HG03520 (cell line): ENCODE results near the gene F7.
"Not testable (repeated sequence)": the region's sequence is repeated elsewhere in the genome, so short reads cannot be mapped to it uniquely, and the experiment has no call there.

Experiments
- ATAC-seq: cut with Tn5 transposase; IDR thresholded peaks from one replicate; pipeline ENCODE4 v1.9.1; 2021; ENCODE audit warnings: mild to moderate bottlenecking, moderate library complexity; ENCODE audit not compliant: unreplicated experiment

Gene F7

DNA sequence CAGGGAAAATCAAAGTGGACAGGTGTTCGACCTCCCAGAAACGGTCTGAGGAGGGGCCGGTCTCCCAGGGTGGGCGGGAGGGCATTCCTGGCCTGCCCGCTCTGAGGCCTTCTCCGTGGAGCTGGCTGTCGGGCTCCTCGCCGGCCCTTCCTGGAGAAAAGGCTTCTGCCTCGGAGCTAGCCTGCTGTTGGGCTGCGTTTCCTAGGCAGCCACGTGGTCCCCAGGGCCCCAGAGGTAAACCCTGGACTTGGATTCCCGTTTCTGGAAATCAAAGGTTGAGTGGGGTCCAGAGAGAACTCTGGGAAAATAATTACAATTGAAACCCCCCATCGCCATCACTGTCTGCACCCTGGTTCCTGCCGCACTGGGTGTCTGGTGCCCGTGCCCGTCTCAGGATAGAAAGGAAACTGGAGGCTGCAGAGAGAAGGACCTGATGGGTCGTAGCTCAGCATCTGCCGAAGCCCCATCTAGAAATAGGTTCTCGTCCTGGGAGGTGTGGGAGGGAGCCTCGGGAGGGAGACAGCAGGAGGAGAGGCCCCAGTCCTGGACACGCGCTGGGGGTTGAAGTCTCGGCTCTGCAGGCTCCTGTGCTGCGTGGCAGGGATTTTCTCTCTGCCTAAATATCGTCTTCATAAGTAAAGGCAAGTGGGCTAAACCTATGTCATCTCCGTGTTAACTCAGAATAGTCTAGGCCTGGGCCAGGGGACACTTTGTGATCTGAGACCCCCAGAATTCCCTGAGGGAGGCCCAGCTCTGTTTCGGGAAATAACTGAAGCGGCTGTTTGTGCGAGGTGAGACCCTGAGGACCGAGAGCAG is 45.2 kb downstream of the F7 start:
- no peak for ATAC-seq

DNA sequence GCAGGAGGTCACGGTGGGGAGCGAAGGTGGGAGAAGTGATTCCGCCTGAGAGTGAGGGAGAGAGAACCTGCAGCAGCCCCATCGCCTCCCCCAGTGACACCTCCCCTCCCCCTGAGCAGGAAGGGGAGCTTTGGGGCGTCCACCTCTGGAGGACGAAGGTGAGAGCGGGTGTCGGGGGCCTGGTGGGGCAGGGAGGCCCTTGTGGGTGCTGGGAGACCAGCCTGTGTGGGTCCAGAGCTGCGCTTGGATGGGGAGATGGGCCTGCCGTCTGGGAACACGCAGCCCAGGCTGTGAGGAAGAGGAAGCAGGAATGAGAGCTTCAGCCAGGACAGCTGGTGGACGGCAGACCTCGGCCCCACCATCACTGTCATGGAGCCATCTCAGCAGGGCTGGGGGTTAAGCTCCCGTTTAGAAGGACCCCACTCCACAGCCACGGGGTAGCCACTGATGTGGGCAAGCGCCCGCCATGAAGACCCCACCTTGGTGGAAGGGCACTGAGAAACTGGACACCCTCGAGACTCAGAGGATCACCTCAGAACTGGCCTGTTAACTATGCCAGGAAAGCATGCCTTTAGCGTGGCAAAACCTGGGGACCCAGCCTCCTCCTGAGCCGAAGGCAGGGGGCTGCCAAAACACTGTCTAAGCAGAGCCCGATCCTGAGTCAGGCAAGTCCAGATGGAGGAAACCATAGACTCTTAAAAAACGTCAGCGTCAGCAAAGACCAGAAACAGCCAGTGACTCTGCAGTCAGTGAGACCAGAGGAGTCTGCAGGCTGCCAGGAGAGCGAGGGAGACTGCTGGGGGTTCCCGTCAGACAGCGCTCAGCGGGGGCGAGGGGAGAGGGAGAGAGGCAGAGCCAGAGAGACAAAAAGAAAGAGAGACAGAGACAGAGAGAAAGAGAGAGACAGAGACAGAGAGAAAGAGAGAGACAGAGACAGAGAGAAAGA is 46.4 kb downstream of the F7 start:
- ATAC-seq, result no peak

DNA sequence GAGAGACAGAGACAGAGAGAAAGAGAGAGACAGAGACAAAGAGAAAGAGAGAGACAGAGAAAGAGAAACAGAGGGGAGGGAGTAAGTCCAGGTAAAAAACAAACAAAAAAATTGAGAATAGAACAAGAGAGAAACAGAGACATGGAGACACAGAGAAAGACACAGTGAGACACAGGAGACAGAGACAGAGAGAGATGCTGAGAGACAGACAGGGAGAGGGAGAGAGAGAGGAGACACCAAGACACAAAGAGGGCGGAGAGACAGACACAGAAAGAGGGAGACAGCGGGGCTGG is 47.0 kb downstream of the F7 start:
- ATAC-seq, result no peak

DNA sequence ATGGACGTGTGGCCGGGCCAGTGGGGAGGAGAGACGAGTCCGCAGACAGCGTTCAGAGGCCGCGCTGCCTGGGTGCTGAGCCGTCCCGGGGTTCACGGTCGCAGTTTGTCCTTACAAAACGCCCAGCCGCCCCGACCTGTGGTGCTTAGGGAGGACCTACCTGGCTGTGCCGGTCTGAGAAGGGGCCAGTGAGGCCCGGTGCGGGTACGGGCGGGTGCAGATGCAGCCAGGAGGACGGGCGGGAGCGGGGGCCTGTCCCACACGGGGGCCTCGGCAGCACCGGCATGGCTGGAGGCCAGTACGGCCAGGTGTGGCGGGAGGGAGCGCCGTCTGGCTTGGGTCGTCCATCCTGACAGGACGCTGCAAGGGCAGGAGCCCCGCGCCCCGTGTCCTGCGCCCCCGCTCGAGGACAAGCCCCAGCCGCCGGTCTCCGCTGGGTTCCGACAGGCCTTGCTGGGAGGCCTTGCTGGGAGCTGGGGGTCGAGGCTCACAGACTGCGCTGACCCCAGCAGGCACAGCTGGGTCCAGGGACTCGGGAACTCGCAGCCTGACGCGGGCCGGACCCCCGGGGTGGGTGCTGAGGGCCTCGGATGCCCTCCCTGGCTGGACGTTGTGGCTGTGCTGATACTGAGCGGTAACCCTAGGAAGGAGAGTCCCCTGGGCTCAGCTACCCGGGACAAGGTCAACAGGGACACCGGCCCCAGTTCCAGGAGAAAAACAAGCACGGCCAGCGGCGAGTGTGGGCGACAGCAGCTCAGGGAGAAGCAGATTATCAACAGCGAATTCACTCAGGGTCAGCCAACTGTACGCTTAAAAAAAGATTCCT is 47.6 kb downstream of the F7 start:
- ATAC-seq, result no peak

DNA sequence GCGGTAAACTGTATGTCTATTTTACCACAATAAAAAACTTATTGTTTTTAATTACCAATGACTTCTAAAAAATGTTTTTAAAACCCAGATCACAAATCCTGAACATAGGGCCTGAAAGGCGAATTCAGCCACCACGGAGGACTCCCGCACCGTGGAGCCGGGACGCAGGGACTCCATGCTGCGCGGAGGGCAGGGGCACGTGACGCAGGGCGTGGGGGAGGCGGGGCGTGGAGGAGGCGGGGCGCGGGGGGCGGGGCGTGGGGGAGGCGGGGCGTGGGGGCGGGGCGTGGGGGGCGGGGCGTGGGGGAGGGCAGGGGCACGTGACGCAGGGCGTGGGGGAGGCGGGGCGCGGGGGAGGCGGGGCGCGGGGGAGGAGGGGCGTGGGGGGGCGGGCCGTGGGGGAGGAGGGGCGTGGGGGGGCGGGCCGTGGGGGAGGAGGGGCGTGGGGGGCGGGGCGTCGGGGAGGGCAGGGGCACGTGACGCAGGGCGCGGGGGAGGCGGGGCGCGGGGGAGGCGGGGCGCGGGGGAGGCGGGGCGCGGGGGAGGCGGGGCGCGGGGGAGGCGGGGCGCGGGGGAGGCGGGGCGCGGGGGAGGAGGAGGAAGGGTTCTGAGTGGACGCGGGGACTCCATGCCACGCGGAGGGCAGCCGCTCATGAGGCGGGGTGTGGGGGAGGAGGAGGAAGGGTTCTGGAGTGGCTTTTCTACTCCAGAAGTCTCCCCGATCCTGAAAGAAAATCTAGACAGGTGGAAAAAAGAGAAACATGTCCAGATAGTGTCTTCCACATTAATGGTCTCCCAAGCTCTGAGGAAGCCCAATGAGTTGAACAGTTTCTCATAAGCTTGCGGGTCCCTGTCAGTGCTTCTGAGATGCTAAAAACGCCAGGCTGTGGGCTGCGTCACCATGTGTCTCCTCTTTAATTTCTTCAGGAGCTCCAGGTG is 48.5 kb downstream of the F7 start:
- no peak for ATAC-seq

DNA sequence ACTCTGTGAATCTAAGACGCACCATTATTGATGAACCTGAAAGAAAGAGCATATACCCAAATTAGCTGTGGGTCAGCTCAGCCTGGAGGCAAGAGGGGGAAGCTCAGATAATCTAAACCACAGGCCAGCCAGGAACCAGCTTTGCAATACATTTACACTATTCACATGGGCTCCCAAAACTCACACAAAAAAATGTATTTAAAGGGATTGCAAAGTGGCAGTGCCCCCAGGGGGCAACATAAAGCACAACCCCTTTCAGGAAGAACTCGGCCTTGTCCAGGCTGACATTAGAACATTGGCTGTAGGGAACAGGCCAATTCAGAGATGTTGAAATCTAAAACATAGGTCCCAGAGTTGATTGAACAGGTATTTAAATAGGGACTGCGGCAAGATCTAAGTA is 49.6 kb downstream of the F7 start:
- ATAC-seq, result no peak

DNA sequence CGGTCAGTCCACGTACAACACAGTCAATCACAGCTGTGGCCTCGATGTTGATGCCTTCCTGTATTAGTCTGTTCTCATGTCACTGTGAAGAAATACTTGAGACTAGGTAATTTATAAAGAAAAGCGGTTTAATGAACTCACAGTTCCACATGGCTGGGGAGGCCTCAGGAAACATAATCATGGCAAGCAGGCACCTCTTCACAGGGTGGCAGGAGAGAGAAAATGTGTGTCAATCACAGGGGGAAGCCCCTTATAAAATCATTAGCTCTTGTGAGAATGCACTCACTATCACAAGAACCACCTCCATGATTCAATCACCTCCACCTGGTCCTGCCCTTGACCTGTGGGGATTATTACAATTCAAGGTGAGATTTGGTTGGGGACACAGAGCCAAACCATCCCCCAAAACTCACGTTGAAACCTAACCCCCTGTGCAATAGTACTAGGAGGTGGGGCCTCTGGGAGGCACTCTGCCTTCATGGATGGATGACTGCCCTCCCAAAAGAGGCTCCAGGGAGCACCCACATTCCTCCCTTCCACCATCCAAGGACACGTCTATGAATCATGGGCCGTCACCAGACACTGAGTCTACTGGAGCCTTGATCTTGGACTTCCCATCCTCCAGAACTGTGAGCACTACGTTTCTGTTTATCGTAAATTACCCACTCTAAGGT is 50.5 kb downstream of the F7 start:
- no peak for ATAC-seq

DNA sequence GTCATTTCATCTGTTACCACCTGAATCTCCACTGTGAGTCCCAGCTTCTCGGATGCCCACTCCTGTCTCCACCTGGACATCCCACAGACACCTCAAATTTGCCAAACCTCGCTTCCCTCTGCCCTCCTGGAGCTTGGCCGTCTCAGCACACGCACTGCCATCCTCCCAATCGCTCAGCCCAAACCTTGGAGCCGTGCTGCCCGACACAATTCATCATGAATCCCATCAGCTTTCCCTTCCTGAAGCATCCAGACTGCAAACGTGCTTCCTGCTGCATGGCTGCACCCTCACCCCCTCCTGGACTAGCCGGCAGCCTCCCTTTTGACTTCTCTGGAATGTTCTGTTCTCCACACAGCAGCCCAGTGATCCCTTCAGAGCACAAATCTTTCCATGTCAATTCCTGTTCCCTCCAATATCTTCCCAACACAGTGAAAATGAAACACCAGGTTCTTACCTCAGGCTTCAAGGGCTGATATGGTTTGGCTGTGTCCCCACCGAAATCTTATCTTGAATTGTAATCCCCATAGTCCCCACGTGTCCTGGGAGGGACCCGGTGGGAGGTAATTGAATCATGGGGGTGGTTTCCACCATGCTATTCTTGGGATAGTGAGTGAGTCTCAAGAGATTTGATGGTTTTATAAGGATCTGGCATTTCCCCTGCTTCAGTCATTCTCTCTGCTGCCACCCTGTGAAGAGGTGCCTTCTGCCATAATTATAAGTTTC is 51.8 kb downstream of the F7 start:
- no peak for ATAC-seq

DNA sequence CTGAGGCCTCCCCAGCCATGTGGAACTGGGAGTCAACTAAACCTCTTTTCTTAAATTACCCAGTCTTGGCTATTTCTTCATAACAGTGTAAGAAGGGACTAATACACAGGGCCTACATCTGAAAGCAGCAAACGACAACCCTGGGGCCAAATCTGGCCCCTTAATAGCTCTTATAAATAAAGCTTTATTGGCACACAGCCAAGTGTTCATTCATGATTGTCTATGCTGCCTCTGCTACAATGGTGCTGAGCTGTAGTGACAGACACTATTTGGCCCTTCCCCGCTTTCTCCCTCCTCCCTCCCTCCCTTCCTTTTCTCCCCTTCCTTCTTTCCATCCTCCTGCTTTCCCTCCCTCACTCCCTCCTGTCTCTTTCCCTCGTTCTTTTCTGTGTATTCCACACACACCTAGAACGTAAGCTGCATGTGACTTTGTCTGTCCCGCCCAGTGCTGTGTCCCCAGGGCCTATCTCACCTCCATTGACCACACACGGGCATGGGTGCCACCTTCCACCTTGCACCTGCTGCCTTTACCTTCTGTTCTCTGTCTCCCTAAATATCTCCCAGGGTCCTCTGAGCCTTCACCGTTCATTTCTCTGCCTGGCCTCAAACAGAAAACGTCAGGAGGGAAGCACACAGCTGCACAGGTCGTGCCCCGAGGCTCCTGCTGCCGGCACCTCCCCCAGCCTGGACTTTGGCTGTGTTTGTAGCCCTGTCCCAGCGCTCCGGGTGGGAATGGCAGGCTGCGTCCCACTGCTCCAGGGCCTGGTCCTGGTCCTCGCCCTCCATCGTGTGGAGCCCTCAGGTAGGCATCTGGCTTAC is 52.5 kb downstream of the F7 start, which contains the start of gene PROZ:
PROZ (plus strand) TSS at position 720 of the 819 bp plus-strand sequence; CDS start at position 733, 13 bp downstream.
- no peak for ATAC-seq

DNA sequence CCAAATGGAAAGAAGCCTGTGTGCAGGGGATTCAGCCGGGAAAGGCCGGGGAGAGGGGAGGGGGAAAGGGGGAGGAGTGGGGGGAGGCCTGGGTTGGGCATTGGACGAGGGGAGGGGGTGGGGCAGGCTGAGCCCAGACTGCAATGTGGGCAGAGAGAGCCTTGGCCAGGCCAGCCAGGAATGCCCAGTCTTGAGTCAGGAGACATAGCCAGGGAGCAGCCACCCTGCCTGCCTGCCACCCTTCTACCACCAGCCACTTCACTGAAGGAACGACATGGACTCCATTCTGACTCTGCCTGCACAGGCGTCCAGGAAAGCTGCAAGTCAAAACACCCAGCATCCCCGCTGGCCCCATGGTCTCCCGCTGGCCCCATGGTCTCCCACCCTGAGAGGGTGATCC is 53.4 kb downstream of the F7 start:
- no peak for ATAC-seq

DNA sequence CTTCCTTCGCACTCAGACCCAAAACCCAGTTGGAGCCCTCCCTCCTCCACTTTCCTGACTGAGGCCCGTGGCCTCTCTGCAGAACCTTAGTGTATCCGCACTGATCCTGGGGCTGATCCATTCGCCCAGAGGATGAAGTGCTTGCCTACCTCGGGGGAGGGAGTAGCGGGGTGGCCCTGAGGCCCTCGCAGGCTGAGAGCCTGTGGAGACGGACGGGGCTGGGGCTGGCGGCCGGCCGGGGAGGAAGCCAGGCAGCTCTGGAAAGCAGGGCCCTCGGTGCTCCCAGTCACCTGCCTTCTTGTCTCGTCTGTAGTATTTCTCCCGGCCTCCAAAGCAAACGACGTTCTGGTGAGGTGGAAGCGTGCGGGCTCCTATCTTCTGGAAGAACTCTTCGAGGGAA is 54.1 kb downstream of the F7 start:
- ATAC-seq, result no peak

DNA sequence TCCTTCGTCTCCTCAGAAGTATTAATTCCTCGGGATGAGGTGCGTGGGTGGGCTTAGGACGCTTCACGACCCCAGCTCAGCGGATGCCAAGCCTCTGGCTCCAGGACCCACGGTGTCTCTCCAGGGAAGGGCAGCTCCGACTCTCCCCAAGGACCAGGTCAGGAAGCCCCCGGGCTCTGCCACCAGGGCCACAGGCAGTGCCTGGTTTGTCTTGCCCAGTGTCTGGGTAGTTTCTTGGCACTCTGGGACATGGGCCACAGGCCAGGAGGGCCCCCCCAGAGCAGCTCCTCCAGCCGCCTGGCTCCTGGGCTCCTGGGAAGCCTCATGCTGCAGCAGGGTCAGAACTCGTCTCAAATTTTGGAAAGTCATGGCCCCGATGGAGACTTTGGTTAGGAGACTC is 55.4 kb downstream of the F7 start:
- no peak for ATAC-seq

DNA sequence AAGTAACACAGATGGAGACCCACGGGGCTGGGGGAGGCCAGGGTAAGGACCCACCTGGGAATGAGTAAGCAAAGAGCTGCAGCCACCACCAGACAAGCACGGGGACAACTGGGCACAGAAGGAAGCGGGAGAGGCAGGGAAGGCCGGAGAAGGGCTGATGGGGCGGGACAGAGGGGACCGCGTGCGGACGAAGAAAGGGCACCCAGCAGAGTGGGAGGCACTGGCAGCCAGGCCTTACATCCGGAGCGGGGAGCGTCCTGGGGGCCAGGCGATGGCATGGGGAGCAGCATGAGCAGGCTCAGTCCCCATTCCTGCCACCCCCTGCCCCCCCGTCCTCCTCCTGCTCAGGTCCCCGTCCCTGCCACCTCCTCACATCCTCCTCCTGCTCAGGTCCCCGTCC is 55.8 kb downstream of the F7 start:
- ATAC-seq, result no peak

DNA sequence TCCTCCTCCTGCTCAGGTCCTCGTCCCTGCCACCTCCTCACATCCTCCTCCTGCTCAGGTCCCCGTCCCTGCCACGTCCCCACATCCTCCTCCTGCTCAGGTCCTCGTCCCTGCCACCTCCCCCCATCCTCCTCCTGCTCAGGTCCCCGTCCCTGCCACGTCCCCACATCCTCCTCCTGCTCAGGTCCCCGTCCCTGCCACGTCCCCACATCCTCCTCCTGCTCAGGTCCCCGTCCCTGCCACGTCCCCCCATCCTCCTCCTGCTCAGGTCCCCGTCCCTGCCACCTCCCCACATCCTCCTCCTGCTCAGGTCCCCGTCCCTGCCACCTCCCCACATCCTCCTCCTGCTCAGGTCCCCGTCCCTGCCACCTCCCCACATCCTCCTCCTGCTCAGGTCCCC is 56.4 kb downstream of the F7 start:
- ATAC-seq, result not testable (repeated sequence)

DNA sequence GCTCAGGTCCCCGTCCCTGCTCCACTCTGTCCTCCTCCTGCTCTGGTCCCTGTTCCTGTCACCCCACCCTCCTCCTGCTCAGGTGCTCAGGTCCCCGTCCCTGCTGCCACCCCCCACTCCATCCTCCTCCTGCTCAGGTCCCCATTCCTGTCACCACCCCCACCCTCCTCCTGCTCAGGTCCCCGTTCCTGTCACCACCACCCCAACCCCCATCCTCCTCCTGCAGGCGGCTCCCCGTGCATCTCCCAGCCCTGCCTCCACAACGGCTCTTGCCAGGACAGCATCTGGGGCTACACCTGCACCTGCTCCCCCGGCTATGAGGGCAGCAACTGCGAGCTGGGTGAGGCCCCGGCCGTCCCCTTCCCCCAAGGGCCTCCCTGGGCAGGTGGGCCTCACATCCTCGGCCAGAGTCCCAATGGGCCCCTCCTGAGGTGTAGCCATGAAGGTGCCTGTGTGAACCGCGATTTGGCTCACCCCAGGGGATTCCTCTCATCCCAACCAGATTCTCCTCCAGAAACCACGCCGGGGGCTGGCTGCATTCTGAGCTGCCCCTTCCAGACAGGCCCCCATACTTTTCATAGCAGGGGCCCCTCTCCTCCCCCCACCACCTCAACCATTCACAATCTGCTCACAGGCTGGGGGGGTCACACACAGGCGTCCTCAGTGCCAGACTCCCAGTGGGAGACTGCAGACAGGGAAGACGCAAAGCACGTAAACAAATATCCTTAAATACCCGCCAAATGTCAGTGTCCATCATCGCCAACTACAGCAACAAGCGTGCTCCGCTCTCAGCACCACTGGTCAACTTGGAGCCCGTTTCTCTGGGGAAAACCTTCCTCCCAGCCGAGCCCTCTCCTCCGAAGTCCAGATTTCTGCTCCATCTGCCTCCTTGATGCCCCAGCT is 57.4 kb downstream of the F7 start:
- ATAC-seq, result no peak

DNA sequence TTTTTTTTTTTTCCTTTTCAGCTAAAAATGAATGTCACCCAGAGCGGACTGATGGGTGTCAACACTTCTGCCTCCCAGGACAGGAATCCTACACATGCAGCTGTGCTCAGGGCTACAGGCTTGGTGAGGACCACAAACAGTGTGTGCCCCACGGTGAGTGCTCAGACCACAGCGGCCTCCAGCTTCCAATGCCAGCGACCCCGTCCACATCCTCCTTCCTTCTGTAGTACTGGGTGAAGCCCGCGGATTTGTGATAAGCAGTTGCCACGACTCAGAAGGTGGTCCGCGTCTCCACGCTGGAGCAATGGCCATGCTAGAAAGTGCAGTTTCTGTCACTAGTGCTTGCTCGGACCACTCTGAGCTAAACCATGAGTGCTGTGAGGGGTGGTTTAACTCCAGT is 58.9 kb downstream of the F7 start:
- ATAC-seq, result no peak

DNA sequence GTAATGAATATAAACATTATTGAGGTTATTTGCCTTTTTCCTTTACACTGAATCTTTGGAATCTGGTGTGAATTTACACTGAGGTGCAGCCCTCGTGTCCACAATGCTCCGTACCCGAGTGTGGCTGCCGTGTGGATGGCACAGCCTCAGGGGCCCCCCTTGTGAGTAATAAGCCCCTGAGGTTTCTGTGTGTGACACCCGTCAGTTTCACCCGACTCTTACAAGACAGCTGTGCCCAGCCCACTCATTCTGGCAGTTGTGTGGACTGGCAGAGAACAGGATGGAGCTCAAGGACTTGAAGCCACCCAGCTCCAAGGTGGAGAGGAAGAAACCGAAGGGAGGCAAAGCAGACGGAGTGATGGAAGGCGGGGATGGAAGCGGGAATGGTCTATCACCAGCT is 60.7 kb downstream of the F7 start:
- ATAC-seq, result no peak
